GM18873 (cell line): ENCODE results near the gene LMBR1.
"Not testable (repeated sequence)": the region's sequence is repeated elsewhere in the genome, so short reads cannot be mapped to it uniquely, and the experiment has no call there.

ENCODE experiments used
- ATAC-seq: cut with Tn5 transposase; IDR thresholded peaks from one replicate; pipeline ENCODE4 v1.9.1; 2021; ENCODE audit warnings: mild to moderate bottlenecking, moderate library complexity, moderate number of reproducible peaks; ENCODE audit not compliant: unreplicated experiment, low FRiP score

The LMBR1 gene

GRCh38 chr7:156907656-156908055 lies 14.7 kb upstream of the LMBR1 start:
- no peak for ATAC-seq

GRCh38 chr7:156906200-156906649 lies 13.2 kb upstream of the LMBR1 start:
- ATAC-seq: no peak

- ATAC-seq: no peak
Measured at GRCh38 chr7:156903232-156903909, 10.4 kb upstream of the LMBR1 start.

GRCh38 chr7:156900093-156900492 lies 7.1 kb upstream of the LMBR1 start:
- not testable (repeated sequence) for ATAC-seq

GRCh38 chr7:156898938-156899337 lies 6.0 kb upstream of the LMBR1 start:
- no peak for ATAC-seq

GRCh38 chr7:156897673-156898072 lies 4.7 kb upstream of the LMBR1 start:
- ATAC-seq: no peak

- ATAC-seq: no peak
Measured at GRCh38 chr7:156896388-156897022, 3.5 kb upstream of the LMBR1 start.

GRCh38 chr7:156895024-156895780 lies 2.2 kb upstream of the LMBR1 start:
- ATAC-seq: no peak

GRCh38 chr7:156892081-156892800 lies 742 bp downstream of the LMBR1 start:
- ATAC-seq: no peak

GRCh38 chr7:156889746-156890145 lies 3.2 kb downstream of the LMBR1 start:
- no peak for ATAC-seq

- no peak for ATAC-seq
Measured at GRCh38 chr7:156889089-156889488, 3.9 kb downstream of the LMBR1 start.

- ATAC-seq: no peak
Measured at GRCh38 chr7:156886020-156886795, 6.8 kb downstream of the LMBR1 start.

- no peak for ATAC-seq
Measured at GRCh38 chr7:156881679-156882078, 11.3 kb downstream of the LMBR1 start.

- no peak for ATAC-seq
Measured at GRCh38 chr7:156875766-156876165, 17.2 kb downstream of the LMBR1 start.

GRCh38 chr7:156868363-156868762 lies 24.6 kb downstream of the LMBR1 start:
- not testable (repeated sequence) for ATAC-seq

GRCh38 chr7:156865493-156865892 lies 27.5 kb downstream of the LMBR1 start:
- no peak for ATAC-seq

- ATAC-seq: not testable (repeated sequence)
Measured at GRCh38 chr7:156862022-156862421, 31.0 kb downstream of the LMBR1 start.

- no peak for ATAC-seq
Measured at GRCh38 chr7:156861212-156861611, 31.8 kb downstream of the LMBR1 start.

- not testable (repeated sequence) for ATAC-seq
Measured at GRCh38 chr7:156860099-156860498, 32.9 kb downstream of the LMBR1 start.

- no peak for ATAC-seq
Measured at GRCh38 chr7:156858523-156858922, 34.5 kb downstream of the LMBR1 start.
